Fibroblast of skin of back (primary cell): ENCODE measurements around the gene KRAS.

Source experiments
- DNase-seq: peaks from one replicate; pipeline ENCODE4 v3.0.0-alpha.2; 2013

KRAS gene

GRCh38 chr12:25194722-25195055, 56.0 kb downstream of the KRAS start:
- no peak for DNase-seq

- DNase-seq = no peak
These were observed 56.5 kb downstream of the KRAS start for GRCh38 chr12:25194214-25194613.

GRCh38 chr12:25190793-25191192, 59.9 kb downstream of the KRAS start:
- DNase-seq = no peak

GRCh38 chr12:25189656-25190055, 61.1 kb downstream of the KRAS start:
- no peak for DNase-seq

- DNase-seq = peak; percentile 92
These were observed 62.9 kb downstream of the KRAS start for GRCh38 chr12:25187781-25188180.

GRCh38 chr12:25186788-25187402, 63.8 kb downstream of the KRAS start:
- DNase-seq = no peak

- no peak for DNase-seq
These were observed 64.5 kb downstream of the KRAS start for GRCh38 chr12:25186038-25186787.

- DNase-seq = no peak
These were observed 66.6 kb downstream of the KRAS start for GRCh38 chr12:25184132-25184531.

- no peak for DNase-seq
These were observed 68.0 kb downstream of the KRAS start for GRCh38 chr12:25182765-25183164.

GRCh38 chr12:25162866-25163265, 87.9 kb downstream of the KRAS start:
- no peak for DNase-seq

GRCh38 chr12:25156061-25156460, 94.7 kb downstream of the KRAS start:
- DNase-seq = no peak

GRCh38 chr12:25155022-25155576, 95.6 kb downstream of the KRAS start:
- peak; percentile 39 for DNase-seq
